Activated T-cell treated with anti-CD3 and anti-CD28 coated beads for 24 hours (primary cell): ENCODE data around the gene NAV2.

ENCODE experiments used
- DNase-seq: peaks from one replicate; pipeline ENCODE4 v3.0.0-alpha.2; 2020; ENCODE audit warnings: low read depth

The NAV2 gene

GRCh38 chr11:19775622-19776021 lies 63.0 kb downstream of the NAV2 start:
- no peak for DNase-seq

DNA sequence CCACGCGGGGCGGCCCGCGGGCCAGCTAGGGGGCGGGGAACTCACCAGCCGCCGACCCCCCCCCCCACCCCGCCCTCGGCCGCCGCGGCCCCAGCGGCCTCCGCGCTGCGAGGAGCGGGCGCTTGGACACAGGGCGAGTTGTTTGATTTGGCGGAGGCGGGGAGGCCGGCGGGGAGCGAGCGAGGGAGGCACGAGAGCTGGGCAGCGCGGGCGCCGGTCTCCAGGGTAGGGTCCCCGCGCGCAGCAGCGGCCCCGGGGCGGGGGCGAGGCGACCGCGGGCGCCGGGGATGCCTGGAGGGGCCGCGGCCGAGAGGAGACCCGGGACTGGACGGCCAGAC lies 64.4 kb downstream of the NAV2 start:
- DNase-seq, result no peak

- DNase-seq, result no peak
Measured at GRCh38 chr11:19777377-19778102, 64.9 kb downstream of the NAV2 start.

- DNase-seq, result no peak
Measured at GRCh38 chr11:19779740-19780139, 67.1 kb downstream of the NAV2 start.

GRCh38 chr11:19781351-19781750 lies 68.7 kb downstream of the NAV2 start:
- DNase-seq, result no peak

GRCh38 chr11:19785265-19785664 lies 72.6 kb downstream of the NAV2 start:
- no peak for DNase-seq

GRCh38 chr11:19786644-19787043 lies 74.0 kb downstream of the NAV2 start:
- no peak for DNase-seq

- DNase-seq, result no peak
Measured at GRCh38 chr11:19788435-19788834, 75.8 kb downstream of the NAV2 start.

DNA sequence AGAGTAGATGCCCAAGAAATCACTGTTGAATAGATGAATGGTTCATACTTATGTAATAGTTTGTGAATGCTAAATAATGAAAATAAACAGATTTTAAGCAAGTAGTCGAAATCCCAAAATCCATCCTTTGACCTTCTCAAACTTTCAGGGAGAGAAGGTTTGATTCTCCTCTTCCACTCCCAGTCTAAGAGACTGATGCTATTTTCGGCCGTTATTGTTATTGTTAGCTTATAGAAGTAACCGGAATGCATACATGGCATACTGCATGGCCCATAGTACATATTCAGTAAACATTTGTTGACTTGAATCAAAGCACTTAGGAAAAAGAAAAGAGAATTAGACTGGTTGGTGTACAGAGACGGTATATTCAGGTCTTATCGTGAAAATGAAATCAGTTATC lies 76.6 kb downstream of the NAV2 start:
- DNase-seq, result no peak

GRCh38 chr11:19789835-19790710 lies 77.4 kb downstream of the NAV2 start:
- no peak for DNase-seq

DNA sequence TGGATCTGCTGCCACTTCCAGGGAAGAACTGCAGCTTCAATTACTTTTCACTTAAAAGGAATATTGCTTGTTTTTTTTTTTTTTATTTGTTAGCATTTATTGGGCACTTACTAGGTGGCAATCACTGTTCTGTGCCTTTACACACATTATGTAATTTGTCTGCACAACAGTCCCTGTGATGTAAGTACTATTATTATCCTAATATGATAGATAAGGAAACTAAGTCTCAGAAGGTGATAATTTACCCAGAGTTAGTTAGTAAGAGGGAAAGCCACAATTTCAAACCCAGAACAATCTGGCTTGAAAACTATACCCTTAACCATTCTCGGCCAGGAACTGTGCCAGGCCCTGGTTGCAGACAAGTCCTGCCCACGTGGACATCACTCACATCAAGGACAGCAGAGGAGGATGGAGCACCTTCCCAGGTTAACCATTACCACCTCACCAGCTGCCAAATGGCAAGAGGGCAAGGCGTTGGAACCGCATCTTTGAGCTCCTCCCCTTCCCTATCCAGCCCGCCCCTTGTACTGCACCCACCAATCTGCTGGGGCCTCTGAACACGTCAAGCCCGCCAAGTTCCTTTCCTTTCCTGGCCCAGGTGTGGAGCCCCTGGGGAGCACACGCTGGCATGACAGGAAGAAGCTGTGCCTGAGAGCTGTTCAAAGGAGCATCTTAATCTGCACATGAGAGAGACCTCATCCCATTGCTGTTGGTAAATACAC lies 78.4 kb downstream of the NAV2 start:
- DNase-seq, result no peak

DNA sequence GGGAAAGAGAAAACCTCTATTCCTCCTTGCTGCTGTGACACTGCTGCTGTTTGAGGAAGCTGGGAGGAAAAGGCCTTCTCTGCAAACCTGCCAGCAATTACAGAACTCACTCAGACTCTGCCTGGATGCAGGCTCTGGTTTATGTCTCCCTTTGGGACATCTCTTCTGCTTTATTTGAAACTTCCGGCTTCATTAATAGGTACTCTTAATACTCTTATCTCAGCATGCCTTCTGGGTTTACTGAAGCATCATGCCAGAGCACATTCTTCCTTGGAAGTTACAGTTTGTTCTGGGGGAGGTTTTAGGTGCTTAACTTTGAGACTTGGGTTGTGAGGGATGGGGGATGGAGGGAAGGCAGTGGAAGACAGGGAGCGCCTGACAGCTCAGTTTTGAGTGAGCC lies 79.9 kb downstream of the NAV2 start:
- no peak for DNase-seq

GRCh38 chr11:19793326-19793725 lies 80.7 kb downstream of the NAV2 start:
- DNase-seq, result no peak

DNA sequence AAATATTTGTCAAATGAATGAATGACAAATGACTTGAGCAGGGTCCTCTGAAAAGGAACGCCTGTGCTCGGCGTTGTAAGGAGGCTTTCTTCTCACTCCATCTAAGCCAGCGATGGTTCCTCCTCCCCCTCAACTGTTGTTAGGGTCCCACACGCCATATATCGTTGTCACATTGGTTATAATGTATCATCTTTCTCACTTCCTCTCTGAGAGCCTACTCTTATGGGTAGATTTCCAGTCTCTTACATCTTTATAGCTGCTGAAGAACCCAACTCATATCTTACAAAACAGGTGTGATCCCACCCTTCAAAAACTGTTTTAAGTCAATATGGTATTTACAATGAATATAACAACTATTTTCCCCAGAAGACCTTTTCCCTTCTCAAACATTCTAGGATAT lies 81.5 kb downstream of the NAV2 start:
- no peak for DNase-seq

- no peak for DNase-seq
Measured at GRCh38 chr11:19795082-19795481, 82.4 kb downstream of the NAV2 start.

GRCh38 chr11:19800162-19800561 lies 87.5 kb downstream of the NAV2 start:
- no peak for DNase-seq

- no peak for DNase-seq
Measured at GRCh38 chr11:19800714-19801519, 88.3 kb downstream of the NAV2 start.

GRCh38 chr11:19802773-19803293 lies 90.2 kb downstream of the NAV2 start:
- DNase-seq, result no peak

- DNase-seq, result no peak
Measured at GRCh38 chr11:19803506-19803998, 90.9 kb downstream of the NAV2 start.

DNA sequence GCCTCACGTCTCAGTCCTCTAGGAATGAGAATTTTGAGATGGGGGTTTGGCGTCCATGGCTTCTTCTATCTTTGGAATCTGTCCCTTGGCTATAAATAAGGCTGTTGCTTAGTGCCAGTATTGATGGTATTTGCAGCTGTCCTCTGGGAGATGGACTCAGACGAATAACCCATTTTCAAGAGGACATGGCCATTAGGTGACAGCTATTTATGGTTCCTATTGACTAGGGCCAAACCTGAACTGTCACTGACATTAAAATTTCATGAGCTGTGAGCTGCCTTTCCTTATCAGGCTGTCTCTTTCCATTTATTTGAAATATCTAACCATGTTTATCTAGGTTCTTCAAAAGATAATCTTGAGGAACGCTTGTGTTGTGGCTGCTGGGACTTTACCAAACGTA lies 92.7 kb downstream of the NAV2 start:
- no peak for DNase-seq

- no peak for DNase-seq
Measured at GRCh38 chr11:19805827-19806226, 93.2 kb downstream of the NAV2 start.

- no peak for DNase-seq
Measured at GRCh38 chr11:19806251-19806650, 93.6 kb downstream of the NAV2 start.
